ENCODE data around the gene PLEKHH2.

GRCh38 chr2:43794956-43795355 is 157.9 kb downstream of the PLEKHH2 start:
- TF ChIP-seq, protein P1, sequence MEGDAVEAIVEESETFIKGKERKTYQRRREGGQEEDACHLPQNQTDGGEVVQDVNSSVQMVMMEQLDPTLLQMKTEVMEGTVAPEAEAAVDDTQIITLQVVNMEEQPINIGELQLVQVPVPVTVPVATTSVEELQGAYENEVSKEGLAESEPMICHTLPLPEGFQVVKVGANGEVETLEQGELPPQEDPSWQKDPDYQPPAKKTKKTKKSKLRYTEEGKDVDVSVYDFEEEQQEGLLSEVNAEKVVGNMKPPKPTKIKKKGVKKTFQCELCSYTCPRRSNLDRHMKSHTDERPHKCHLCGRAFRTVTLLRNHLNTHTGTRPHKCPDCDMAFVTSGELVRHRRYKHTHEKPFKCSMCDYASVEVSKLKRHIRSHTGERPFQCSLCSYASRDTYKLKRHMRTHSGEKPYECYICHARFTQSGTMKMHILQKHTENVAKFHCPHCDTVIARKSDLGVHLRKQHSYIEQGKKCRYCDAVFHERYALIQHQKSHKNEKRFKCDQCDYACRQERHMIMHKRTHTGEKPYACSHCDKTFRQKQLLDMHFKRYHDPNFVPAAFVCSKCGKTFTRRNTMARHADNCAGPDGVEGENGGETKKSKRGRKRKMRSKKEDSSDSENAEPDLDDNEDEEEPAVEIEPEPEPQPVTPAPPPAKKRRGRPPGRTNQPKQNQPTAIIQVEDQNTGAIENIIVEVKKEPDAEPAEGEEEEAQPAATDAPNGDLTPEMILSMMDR (IDR thresholded peaks at IDR 0.05; ENCODE audit: insufficient read depth, low read length): no peak
- TF ChIP-seq POLR2AphosphoS5 (IDR thresholded peaks at IDR 0.05; ENCODE audit: low read depth): no peak
- no peak for TF ChIP-seq REST (IDR thresholded peaks at IDR 0.05; ENCODE audit: insufficient replicate concordance, low read depth)

Measured in HL-60 (cell line).